ENCODE measurements around the gene ADAMTS12.

DNA sequence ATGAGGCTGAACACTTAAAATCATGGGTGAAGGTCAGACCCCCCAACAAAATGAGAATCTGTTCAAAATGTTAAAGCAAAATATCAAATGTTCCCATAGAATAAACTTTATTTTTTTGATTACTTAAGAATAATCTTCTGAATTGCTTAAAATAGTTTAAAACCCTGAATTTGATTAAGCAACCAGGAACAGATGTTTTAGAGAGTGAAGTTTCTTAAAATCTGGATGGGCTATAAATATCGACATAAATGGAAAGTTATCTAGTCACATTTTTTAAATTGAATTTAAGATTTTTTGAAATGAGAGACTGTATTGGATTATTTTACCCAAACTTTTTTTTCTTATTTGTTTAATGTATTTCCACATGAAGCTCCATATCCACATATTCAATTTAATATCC, 98.5 kb downstream of the ADAMTS12 start:
- TF ChIP-seq POLR2A (IDR thresholded peaks at IDR 0.05; ENCODE audit: low read depth) (no peak), POLR2AphosphoS5 (IDR thresholded peaks at IDR 0.05) (no peak)
